ENCODE data around the gene COG7.

DNA sequence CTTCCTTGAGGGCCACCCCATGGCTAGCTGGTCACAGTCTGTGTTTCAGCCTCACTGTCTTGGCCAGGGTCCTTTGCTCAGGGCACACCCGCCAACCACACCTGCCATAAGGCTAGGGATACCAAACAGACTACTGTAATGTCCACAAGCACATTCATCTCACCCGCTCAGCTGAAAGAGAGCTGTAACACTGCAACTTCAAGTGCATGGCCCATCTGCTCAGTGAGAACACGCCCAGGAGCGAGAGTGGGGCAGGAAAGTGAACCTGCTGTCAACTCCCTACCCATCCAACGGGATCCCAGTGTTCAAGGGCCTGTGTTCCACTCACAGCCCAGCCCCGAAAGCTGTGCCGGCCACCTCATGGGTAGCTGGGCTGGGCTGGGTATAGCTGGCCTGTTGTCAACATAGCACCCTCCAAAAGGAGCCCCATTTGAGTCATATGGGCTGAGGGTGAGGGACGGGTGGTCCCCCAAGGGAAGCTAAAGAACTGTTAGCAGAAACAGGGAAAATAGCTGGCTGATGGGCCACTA, 95.2 kb downstream of the COG7 start:
- TF ChIP-seq, protein P1, sequence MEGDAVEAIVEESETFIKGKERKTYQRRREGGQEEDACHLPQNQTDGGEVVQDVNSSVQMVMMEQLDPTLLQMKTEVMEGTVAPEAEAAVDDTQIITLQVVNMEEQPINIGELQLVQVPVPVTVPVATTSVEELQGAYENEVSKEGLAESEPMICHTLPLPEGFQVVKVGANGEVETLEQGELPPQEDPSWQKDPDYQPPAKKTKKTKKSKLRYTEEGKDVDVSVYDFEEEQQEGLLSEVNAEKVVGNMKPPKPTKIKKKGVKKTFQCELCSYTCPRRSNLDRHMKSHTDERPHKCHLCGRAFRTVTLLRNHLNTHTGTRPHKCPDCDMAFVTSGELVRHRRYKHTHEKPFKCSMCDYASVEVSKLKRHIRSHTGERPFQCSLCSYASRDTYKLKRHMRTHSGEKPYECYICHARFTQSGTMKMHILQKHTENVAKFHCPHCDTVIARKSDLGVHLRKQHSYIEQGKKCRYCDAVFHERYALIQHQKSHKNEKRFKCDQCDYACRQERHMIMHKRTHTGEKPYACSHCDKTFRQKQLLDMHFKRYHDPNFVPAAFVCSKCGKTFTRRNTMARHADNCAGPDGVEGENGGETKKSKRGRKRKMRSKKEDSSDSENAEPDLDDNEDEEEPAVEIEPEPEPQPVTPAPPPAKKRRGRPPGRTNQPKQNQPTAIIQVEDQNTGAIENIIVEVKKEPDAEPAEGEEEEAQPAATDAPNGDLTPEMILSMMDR (IDR thresholded peaks at IDR 0.05) = no peak
- TF ChIP-seq POLR2A (IDR thresholded peaks at IDR 0.05) (no peak), POLR2AphosphoS5 (IDR thresholded peaks at IDR 0.05; ENCODE audit: insufficient read depth in 1 of 2, low read depth in 1 of 2) (no peak)

Data from vagina (tissue), 2 donors.